MM.1S (cell line): ENCODE measurements around the gene SLC8A1.

Source experiments
- EZH2 ChIP-seq: fragments of 300-600 bp; sonication (generic); optimal IDR thresholded peaks from 2 replicates; pipeline ENCODE3; 2017; ENCODE audit warnings: low read depth, mild to moderate bottlenecking, antibody characterized with exemption, low read length, mixed read lengths
- EZH2phosphoT487 ChIP-seq: fragments of 300-600 bp; sonication (generic); IDR thresholded peaks from 2 replicates; pipeline ENCODE4 v1.6.1; 2018; ENCODE audit warnings: antibody characterized with exemption, low read length
- TF ChIP-seq, protein P1 (sequence below): fragments of 300-600 bp; sonication (generic); IDR thresholded peaks from 2 replicates; pipeline ENCODE4 v1.5.1; 2016; ENCODE audit warnings: antibody characterized with exemption, low read length, mixed read lengths

DNA sequence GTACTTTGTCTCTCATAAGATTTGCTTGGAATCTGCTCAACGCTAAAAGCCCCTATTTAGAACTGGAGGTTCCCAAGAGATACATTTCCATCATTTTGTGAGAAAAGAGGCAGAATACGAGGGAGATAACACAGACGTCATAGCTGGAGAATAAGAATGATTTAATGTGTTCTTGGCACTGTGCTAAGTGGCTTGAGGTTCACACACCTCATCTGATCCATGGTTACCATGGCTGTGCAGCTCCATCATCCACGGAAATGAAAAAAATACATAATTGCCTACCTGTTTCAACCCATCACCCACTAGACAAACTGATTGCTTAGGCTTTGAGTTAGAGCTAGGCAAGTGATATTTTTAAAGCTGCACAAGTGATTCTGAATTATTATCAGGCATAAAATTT is 227.6 kb downstream of the SLC8A1 start:
- TF ChIP-seq, protein P1, sequence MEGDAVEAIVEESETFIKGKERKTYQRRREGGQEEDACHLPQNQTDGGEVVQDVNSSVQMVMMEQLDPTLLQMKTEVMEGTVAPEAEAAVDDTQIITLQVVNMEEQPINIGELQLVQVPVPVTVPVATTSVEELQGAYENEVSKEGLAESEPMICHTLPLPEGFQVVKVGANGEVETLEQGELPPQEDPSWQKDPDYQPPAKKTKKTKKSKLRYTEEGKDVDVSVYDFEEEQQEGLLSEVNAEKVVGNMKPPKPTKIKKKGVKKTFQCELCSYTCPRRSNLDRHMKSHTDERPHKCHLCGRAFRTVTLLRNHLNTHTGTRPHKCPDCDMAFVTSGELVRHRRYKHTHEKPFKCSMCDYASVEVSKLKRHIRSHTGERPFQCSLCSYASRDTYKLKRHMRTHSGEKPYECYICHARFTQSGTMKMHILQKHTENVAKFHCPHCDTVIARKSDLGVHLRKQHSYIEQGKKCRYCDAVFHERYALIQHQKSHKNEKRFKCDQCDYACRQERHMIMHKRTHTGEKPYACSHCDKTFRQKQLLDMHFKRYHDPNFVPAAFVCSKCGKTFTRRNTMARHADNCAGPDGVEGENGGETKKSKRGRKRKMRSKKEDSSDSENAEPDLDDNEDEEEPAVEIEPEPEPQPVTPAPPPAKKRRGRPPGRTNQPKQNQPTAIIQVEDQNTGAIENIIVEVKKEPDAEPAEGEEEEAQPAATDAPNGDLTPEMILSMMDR: no peak
- TF ChIP-seq EZH2phosphoT487 (no peak), EZH2 (no peak)
